ENCODE results near the gene PROKR1.

PROKR1 gene

GRCh38 chr2:68700560-68700959, 57.2 kb downstream of the PROKR1 start:
- DNase-seq = no peak

DNA sequence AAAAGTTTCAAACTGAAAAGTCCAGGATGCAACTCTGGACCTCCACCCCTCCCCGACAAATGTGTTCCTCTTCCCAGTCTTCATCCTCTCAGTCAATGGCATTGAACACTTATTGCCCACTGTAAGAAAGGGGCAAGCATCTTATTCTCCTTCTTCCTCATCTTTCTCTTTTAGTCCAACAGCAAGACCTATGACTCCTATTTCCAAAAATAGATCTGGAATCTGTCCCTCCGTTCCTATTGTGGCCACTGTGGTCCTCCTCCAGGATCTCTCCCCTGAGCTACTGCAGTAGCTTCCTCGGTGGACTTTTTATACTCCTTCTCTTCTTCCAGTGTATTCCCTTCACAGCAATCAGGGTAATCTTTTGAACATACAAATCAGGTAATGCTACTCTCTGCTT, 63.3 kb downstream of the PROKR1 start:
- DNase-seq = no peak

Data from fibroblast of skin of back (primary cell).